Inflammatory macrophage treated with lipopolysaccharide for 4 hours (primary cell): ENCODE results near the gene ORAI3.

Source experiments
- DNase-seq: peaks from one replicate; pipeline ENCODE4 v3.0.0-alpha.2; 2020

Gene ORAI3

DNA sequence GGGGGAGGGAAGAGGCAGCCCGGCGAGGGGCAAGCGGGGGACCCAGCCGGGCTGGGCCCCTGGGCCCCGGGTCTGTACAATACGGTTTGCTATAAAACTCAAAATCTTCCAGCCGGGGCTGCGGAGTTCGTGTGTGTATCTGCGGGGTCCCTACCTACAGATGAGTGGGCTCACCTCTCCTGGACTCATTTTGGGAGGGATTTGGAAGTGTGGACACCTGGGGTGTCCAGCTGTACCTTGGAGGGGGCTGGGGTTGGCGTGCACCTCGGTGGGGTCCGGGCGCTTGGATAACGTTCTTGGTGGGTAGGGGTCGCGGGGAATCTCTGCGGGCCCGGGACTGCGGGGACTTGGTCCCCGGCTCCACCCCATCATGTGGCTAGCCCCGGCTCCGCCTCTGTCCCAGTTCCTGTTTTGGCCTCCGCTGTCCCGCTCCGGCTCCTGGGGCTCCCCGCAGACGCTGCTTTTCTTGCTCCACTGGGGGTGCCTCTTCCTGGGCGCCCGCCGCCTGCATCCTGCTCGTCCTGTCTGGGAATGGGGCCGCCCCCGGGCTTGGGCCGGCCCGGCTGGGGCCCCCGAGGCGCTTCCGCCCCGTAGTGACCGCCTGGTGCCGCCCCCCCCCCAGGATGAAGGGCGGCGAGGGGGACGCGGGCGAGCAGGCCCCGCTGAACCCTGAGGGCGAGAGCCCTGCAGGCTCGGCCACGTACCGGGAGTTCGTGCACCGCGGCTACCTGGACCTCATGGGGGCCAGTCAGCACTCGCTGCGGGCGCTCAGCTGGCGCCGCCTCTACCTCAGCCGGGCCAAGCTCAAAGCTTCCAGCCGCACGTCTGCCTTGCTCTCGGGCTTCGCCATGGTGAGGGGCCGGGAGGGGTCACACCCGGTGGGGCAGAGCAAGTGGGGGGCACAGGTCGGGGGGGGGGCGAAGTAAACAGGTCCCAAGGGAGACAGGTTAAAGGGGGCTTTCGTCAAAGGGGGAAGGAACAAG is at the start of gene ORAI3:
TSS of gene ORAI3 (plus strand) at position 402 of the 983 bp plus-strand sequence. CDS start at position 624, 222 bp downstream.
- DNase-seq, result peak; percentile 83

DNA sequence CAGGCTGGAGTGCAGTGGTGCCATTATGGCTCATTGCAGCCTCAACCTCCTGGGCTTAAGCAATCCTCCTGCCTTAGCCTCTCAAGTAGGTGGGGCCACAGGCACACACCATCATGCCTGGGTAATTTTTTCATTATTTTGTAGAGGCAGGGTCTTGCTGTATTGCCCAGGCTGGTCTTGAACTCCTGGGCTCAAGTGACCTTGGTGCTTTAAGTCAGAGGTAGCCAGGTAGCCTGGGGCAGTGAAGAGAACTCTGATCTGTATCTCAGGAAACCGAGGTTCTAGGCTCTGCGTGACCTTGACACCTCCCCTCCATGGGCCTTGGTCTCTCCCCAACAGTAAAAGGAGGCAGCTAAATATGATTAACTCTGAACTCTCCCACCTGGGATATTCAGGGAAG is 49.1 kb upstream of the ORAI3 start:
- no peak for DNase-seq

- no peak for DNase-seq
Measured at GRCh38 chr16:30900588-30900987, 48.3 kb upstream of the ORAI3 start.

DNA sequence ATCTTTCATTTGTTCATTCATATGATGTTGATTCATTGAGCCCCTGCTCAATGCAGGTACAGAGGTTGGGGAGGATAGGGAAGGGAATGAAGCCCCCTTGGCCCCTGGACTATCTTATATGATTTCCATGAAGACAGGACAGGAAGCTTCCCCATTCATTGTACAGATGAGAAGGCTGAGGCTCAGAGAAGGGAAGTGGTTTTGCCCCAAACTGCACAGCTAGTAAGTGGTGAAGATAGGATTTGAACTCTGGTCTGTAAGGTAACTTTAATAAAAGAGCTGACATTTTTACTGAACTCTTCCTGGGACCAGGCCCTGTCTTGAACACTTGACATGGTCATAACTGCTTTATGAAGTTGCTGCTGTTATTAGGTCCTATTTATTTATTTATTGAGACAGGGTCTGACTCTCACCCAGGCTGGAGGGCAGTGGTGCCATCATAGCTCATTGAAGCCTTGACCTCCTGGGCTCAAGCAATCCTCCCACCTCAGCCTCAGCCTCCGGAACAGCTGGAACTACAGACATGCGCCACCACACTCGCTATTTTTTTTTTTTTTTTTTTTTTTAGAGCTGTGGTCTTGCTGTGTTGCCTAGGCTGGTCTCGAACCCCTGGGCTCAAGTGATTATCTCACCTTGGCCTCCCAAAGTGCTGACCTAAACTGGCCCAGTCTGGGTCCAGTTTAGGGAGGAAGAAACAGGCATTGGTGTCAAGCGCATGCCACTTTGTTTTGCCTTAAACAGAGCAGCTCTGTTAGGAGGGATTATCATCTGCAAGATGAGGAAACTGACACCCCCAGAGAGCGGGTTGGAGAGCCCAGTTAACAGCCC is 47.5 kb upstream of the ORAI3 start:
- DNase-seq, result no peak

- DNase-seq, result peak; percentile 79
Measured at GRCh38 chr16:30902029-30902972, 46.6 kb upstream of the ORAI3 start.

DNA sequence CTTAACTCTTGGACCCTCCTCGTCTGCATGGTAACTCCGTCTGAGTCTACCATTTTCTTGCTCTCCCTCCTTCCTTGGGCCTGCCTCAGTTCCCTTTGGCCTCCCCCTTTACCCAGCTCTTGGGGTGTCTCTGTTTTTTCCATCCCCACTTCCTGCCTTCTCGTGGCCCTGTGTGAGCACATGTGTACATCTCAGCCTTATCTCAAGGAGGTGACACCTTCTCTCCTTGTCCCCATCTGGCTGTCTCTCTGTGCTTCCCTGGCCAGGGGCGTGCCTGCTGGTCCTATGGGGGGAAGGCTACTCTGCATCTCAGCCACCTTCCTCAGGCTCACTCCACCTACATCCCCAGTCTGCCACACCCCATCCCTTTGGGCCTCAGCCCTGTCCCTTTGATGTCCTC is 45.9 kb upstream of the ORAI3 start:
- DNase-seq, result no peak

GRCh38 chr16:30903596-30903995 is 45.3 kb upstream of the ORAI3 start:
- peak; percentile 88 for DNase-seq

DNA sequence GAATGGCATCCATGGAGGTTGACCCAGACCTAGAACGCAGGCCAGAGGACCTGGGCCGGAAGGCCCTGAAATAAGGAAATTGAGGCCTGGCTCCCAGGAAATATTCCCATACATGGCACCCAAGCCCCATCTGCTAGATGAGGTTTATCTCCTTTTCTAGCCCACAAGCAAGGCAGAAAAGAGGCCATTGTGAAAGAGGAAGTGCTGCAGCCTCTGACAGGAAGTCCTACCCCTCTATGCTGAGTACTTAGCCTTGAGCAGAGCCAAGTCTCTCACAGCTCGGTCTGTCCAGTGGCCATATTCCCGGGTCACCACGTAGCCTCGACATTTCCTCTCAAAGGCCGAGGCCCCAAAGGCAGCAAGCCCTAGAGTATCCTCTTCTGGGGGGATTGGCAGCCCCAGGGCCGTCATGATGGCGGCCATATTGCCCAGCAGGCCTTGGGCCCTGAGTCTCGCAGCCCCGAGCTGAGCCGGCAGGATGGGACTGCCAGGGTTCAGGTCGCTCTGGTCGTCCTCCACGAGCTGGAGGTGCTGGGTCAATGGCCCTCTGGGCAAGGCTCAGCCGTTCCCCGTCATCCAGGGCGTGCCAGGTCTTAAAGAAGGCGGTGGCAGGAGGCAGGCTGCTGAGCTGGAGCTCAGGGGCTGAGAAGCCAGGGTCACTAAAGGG is 44.6 kb upstream of the ORAI3 start:
- DNase-seq, result peak; percentile 54

DNA sequence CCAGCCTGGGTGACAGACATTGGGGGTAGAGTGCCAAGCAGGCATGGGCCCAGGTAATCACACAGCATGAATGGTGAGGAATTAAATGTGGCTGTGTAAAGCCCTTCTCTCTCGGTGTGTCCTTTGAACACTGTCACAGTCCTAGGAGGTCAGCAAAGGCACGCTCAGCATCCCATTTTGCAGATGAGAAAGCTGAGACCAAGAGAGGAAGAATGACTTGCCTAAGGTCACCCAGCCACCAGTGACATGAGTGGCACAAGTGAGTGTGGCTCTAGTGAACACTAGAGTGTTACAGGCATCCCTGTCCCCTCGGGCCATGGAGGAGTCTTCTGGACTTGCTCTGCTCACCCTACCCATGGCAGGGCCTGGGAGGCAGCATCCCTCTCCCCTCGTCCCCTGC is 41.8 kb upstream of the ORAI3 start:
- DNase-seq, result no peak

DNA sequence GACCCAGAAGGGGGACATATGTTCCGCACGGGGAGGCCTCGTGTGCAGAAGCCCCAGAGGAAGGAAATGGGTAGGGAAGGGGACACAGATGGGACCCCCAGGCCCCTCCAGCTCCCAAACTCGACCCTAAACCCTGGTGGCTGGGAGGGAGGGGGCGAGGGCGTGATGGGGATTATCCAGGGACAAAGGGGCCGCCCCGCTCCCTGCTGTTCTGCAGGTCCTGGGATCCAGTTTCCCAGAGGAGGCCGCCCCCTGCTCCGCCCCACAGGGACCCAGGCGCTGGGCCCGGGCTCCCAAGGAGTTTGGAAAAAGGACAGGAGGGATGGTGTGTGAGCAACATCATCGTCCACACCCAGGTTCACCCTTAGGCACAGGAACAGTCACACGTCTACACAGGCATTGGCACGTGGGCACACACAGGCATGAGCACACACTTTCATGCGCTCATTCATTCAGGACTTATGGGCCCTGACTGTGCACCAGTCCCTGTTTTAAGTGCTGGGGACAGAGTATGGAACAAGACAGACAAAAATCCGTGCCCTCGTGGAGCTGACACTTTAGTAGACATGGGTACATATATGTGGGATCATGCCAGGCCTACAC is 38.3 kb upstream of the ORAI3 start:
- DNase-seq, result no peak

GRCh38 chr16:30912794-30913412 is 36.0 kb upstream of the ORAI3 start:
- no peak for DNase-seq

DNA sequence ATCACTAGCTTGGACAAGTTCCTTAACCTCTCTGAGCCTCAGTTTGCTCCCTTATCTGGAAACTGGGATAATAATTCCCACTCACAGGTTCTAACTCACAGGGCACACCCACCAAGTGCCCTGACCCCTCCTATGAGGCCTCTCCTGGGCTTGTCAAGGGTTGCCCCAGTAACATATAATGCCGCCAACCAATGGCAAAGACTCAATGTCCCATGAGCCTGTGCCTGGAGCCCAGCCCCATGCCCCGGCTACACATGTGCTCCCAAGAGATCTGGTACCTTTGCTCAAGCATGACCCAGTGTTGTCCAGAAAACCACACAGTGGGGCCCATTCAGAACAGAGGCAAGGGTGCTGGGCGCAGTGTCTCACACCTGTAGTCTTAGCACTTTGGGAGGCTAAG is 34.0 kb upstream of the ORAI3 start:
- no peak for DNase-seq

- no peak for DNase-seq
Measured at GRCh38 chr16:30918614-30919013, 30.3 kb upstream of the ORAI3 start.

- no peak for DNase-seq
Measured at GRCh38 chr16:30920891-30921290, 28.0 kb upstream of the ORAI3 start.

DNA sequence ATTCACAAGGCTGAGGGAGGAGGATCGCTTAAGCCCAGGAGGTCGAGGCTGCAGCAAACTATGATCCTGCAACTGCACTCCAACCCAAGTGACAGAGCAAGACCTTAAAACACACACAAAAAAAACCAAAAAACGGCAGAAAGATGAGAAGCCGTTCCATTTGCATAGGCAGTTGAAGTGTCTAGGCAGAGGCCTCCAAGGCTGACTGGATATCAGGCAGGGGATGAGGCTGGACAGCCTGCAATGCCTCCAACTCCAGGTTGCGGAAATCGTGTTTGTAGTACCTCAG is 27.5 kb upstream of the ORAI3 start:
- DNase-seq, result no peak

DNA sequence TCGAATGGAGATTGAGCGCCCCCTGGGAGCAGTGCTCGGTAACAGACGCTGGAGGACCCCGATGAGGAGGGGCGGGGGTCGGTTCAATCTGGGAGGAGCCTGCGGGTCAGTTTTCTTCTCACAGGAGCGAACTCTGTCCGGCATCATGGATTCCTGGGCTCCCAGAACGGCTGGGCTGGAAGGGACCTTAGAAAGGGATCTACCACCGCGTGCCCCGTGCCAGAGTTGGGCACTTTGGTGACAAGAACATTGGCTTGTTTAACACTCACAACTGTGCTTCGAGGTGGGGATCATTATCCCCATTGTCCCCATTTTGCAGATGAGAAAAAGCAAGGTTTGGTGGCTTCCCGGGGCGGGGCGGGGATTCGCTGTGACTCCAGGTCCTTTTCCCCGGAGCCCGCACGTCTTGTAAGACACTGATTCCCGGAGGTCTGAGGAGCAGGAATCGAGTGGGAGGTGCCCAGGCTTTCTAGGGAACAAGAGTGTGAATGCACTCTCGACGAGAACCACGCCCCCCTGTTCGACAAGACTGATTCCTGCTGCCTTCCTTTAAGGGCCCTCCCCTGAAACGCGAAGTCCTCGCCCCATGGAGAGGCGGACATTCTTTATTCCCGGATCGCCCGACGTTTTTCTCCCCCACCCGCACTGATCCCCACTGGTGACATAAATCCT is 27.0 kb upstream of the ORAI3 start:
- DNase-seq, result peak; percentile 80

DNA sequence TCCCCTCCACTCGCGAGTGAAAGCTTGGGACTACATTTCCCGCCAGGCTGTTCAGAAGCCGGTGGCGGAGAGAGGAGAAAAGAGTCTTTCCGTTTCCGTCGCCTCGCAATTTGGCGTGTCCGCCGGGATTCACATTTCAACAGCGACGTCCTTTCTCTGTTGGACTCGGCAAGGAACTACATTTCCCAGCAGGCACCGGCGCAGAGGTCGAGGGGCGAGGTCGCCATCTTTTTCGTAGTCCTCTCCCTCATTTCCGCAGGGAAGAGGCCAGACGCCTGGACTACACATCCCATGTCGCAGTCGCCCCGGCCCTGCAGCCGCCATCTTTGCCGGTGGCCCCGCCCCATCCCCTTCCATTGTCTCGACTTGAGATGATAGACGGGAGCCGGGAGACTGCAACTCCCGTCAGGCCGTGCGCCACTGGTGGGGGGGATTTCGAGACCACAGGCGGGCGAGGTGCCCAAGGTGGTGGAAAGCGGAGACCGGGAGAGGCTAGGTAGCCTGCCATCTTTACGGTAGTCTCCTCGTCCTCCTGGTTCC is 26.4 kb upstream of the ORAI3 start:
- DNase-seq, result peak; percentile 100

- peak; percentile 100 for DNase-seq
Measured at GRCh38 chr16:30922960-30923535, 25.8 kb upstream of the ORAI3 start.

DNA sequence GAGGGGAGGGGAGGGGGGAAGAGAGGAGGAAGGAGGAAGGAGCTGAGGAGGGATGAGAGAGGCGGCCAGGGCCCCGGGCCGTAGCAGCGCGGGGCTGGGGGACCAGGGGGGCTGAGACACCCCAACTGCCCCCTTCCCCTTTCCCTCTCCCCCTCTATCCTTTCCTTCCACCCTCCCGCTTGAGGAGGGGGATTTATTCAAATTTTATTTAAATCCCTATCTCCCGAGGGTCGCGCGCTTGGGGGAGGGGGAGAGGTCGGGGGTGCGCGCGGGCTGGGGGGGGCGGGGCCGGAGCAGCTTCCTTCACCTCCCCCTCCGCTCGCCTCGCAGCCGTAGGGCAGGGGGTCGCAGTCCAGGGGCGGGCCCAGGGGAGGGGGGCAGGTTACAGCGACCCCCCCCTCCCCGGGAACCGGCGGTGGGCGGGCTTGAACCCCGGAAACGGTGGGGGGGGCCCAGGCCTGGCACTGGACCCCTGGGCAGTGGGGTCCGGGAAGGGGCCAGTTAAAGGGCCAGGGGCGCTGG is 25.3 kb upstream of the ORAI3 start, which contains the start of gene FBXL19:
TSS of gene FBXL19 (plus strand) at position 19 of the 522 bp plus-strand sequence. CDS start 2,183 bp downstream, outside the sequence.
- DNase-seq, result no peak
